ENCODE data around the gene CCDC157.

- TF ChIP-seq POLR2A (IDR thresholded peaks at IDR 0.05; ENCODE audit: extremely low read depth, insufficient read length) = no peak
- TF ChIP-seq, protein P1, sequence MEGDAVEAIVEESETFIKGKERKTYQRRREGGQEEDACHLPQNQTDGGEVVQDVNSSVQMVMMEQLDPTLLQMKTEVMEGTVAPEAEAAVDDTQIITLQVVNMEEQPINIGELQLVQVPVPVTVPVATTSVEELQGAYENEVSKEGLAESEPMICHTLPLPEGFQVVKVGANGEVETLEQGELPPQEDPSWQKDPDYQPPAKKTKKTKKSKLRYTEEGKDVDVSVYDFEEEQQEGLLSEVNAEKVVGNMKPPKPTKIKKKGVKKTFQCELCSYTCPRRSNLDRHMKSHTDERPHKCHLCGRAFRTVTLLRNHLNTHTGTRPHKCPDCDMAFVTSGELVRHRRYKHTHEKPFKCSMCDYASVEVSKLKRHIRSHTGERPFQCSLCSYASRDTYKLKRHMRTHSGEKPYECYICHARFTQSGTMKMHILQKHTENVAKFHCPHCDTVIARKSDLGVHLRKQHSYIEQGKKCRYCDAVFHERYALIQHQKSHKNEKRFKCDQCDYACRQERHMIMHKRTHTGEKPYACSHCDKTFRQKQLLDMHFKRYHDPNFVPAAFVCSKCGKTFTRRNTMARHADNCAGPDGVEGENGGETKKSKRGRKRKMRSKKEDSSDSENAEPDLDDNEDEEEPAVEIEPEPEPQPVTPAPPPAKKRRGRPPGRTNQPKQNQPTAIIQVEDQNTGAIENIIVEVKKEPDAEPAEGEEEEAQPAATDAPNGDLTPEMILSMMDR (IDR thresholded peaks at IDR 0.05; ENCODE audit: low read depth, low read length) = no peak
Observed at GRCh38 chr22:30405731-30406130, 48.9 kb downstream of the CCDC157 start.
